ENCODE results near the gene FAM50A.
"Not testable (repeated sequence)": the region's sequence is repeated elsewhere in the genome, so short reads cannot be mapped to it uniquely, and the experiment has no call there.

FAM50A gene, protein sequence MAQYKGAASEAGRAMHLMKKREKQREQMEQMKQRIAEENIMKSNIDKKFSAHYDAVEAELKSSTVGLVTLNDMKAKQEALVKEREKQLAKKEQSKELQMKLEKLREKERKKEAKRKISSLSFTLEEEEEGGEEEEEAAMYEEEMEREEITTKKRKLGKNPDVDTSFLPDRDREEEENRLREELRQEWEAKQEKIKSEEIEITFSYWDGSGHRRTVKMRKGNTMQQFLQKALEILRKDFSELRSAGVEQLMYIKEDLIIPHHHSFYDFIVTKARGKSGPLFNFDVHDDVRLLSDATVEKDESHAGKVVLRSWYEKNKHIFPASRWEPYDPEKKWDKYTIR

DNA sequence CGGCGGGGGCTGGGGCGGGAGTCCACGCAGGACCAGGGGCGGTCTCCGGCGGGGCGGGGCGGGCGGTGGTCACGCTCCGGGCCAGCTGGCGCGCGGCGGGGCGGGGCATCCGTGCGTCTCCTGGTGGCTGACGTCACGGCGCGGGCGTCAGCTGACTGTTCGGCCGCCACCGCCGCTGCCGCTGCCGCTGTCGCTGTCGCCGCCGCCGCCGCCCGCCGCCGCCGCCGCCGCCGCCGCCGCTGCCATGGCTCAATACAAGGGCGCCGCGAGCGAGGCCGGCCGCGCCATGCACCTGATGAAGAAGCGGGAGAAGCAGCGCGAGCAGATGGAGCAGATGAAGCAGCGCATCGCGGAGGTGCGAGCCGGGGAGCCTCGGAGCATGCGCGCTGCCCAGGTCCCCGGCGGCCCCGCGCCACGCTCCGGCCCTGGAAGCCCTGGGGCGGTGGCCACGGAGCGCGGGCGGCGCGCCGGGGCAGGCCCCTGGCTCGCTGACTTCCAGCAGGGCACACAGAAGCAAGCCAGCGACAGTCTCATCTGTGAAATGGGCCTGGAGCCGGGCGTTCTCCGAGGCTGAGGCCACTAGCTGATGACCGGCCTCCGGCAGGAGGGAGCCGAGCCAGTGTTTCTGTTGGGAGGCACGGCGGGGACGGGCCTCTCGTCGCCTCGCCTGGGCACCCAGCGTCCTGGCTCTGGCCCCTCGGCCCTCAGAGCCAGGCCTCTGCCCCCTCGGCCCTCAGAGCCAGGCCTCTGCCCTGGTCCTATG is at the start of gene FAM50A:
Gene FAM50A, plus strand, starts transcription at position 150 of the 763 bp plus-strand sequence. Its CDS starts 95 bp downstream, at position 245.
- DNase-seq, result peak; percentile 70 to 79

GRCh38 chrX:154396363-154396762 is 47.6 kb upstream of the FAM50A start:
- DNase-seq, result not testable (repeated sequence)

DNA sequence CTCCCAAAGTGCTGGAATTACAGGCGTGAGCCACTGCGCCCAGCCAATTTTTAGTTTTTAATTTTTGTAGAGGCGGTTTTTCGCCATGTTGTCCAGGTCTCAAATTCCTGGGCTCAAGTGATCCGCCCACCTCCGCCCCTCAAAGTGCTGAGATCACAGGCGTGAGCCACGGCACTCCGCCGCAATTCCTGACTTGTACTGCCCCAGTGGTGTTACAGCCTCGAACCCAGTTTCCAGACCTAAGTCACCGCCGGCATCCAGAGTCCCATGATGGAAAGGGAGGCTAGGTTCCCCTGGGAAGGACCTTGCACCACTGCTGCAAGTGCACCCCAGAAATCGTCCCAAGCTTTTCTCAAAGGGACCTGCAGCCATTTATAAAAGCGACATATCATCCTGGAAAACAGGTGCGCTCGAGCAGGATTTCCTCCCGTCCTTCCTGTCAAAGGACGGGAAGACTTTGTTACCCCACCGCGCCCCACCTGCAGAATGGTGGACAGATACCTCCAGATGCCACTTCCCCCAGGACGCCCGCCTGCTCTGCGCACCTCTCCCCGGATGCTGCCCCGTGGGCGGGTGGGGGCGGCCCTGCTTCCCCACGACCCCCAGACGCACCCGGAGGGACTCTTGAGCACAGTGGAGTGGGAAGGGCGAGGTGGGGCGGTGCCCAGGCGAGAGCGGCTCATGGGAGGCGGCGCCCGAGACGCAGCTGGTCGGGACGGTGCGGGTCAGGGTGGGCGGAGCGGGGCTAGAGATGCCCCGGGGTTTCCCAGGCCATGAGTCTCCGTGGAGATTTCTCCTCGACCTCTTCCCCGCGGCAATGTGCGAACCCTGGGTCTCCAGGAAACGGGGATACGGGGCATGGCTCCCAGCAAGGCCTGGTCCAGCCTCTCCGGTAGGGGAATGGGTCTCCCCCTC is 46.7 kb upstream of the FAM50A start:
- peak; percentile 71 to 78 for DNase-seq

DNA sequence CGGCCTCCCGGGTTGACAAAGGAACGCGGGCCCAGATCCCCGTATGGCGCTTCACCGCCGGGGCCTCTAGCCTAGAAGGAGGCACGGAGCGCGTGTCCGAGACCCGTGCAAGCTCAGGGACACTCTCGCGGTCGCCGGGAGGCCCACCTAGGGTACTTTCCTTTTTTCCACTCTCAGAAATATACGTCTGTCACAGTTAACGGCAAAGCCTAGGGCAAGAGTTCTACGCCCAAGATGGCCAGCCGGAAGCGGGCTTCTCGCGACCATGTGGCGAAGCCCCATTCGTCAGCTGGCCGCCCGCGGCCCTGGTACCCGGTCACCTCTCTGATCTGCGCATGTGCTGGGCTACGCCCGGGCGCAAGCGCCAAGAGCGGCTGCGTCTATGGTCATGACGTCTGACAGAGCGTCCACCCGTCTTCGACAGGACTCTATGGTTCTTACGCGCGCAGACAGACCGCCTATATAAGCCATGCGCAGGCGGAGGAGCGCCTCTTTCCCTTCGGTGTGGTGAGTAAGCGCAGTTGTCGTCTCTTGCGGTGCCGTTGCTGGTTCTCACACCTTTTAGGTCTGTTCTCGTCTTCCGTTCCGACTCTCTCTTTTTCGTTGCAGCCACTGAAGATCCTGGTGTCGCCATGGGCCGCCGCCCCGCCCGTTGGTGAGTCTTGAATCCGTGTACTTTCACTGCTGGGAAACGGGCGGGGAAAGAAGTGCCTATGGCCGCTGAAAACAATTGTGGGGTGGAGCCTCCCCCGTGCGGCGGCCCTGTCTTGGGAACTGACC is 45.9 kb upstream of the FAM50A start, which contains the start of gene RPL10:
Gene RPL10, plus strand, starts transcription at position 490 of the 780 bp plus-strand sequence. Its CDS starts 143 bp downstream, at position 633.
- peak; percentile 84 to 91 for DNase-seq

DNA sequence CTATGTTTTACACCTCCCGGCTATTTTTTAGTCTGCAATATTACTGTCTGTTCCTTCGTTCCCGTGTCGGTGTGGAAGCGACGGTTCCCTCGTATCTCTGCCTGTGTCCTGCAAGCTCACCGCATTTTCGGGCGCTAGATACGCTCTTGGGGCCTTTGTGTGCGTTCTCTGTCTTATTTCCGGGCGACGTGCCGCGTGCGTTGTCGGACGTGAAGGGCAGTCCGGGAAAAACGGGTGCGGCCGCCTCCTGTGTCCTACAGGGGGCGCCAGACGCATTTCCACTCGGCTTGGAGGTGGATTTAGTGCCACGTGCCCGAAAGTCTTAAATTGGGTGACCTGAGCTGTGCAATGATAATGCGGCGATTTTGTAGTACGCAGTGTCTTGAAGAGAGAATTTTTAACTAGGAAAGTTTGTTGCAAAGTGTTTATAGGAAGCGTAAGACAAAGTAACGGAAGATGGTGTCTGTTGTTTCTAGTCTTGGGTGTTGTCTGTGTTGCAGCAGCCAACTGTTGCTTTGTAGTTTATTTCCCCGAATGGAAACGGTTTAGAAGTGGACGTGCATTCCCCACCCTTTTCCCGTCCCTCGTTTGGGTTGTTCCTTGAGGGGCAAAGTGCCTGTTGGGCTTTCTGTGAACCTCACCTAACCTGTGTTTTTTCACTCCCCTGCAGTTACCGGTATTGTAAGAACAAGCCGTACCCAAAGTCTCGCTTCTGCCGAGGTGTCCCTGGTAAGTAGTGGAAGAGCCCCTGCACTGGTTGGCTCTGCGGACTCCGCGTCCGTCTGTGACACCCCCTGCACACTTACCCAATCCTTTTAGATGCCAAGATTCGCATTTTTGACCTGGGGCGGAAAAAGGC is 45.0 kb upstream of the FAM50A start:
- peak; percentile 78 to 85 for DNase-seq

DNA sequence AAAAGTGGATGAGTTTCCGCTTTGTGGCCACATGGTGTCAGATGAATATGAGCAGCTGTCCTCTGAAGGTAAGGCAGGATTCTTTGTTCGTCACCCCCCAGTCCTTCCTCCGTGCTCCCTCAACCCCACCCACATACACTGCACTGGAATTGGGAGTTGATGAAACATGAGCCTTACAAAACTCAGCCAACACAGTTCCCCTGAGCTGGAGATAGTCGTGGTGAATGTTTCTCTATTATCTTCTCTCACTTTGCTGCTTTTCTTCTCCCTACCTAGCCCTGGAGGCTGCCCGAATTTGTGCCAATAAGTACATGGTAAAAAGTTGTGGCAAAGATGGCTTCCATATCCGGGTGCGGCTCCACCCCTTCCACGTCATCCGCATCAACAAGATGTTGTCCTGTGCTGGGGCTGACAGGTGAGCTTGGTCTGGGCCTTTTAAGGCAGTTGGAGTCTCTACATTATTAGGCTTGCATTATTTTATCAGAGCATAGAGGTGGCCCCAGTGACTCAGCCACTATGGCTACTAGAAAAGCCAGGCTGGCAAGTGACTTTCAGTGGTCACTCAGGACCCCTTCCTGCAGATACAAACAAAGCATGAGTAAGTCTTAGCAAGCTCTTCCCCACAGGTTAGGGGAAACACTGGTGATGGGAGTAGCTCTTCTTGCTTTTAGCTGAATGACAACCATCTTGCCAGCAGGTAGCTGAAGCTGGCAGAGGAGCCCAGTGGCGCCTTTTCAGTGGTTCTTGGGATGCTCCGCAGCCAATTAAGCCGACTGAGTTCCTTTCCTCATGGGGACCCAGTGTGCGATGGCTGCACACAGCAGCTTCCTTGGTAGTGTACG is 44.2 kb upstream of the FAM50A start:
- peak; percentile 38 to 46 for DNase-seq

DNA sequence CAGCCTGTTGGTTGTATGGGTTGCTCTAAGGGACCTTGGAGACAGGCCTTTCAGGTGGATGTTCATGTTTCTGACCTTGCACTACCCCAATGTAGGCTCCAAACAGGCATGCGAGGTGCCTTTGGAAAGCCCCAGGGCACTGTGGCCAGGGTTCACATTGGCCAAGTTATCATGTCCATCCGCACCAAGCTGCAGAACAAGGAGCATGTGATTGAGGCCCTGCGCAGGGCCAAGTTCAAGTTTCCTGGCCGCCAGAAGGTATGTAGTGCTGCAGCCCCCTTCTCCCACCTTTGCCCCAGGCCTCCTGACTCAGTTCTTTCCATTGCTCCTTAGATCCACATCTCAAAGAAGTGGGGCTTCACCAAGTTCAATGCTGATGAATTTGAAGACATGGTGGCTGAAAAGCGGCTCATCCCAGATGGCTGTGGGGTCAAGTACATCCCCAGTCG is 43.5 kb upstream of the FAM50A start:
- not testable (repeated sequence) for DNase-seq

- DNase-seq, result peak; percentile 40 to 41
Measured at GRCh38 chrX:154401045-154401799, 42.7 kb upstream of the FAM50A start.

DNA sequence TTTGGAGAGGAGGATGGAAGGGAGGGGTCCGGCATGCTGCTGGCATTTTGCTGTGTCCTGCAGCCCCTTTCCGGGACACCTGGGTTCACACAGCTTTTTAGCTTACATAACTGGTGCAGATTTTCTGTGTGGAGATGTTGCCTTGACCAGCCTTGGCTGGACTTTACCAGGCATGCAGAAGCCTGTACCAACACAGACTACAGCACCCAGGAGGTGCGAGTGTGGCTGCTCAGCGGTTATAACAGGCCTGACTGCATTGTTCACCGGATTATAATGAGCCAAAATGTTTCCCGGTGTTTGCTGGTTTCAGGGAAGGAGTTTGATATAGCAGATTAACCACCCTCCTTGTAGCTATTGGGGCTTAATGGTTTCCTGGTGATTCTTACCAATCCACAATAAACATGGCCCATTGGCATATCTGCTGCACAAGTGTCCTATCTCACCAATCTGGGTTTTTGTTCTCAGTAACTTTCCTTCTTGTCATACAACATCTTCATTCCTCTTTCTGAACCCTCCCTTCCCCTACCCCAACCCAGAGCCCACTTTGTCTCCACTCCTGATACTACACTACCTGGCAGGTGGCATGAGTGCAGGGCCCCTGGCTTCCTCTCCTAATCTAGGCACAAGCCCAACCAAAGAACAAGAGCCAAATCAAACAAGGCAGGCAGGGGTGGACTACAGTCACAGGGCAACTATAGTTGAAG is 41.9 kb upstream of the FAM50A start:
- peak in 1 of 2 experiments; percentile 16 for DNase-seq

DNA sequence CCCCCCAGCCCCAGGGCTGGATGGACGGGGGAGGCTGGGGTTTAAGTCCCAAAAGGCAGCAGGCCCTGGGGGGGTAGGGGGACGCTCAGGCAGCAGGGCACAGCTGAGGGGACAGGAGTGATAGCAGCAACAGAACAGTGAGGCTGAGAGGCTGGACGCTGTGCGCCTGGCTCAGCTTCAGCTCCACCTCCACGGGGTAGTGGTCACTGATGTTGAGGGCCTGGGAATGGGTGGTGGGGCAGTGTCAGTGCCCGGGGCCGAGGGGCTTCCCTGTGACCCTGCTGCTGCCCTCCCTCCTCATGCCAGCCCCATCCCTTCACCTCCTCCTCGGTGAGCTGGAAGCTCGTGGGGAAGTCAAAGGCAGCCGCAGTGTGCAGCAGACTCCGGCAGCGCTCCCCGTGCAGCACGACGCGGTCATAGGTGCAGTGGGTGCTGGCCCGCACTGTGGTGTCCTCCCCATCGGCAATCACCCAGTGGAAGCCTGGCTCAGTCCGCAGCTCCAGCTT is 41.3 kb upstream of the FAM50A start:
- no peak for DNase-seq

GRCh38 chrX:154403192-154403591 is 40.7 kb upstream of the FAM50A start:
- no peak for DNase-seq

GRCh38 chrX:154403858-154404257 is 40.1 kb upstream of the FAM50A start:
- DNase-seq, result no peak

DNA sequence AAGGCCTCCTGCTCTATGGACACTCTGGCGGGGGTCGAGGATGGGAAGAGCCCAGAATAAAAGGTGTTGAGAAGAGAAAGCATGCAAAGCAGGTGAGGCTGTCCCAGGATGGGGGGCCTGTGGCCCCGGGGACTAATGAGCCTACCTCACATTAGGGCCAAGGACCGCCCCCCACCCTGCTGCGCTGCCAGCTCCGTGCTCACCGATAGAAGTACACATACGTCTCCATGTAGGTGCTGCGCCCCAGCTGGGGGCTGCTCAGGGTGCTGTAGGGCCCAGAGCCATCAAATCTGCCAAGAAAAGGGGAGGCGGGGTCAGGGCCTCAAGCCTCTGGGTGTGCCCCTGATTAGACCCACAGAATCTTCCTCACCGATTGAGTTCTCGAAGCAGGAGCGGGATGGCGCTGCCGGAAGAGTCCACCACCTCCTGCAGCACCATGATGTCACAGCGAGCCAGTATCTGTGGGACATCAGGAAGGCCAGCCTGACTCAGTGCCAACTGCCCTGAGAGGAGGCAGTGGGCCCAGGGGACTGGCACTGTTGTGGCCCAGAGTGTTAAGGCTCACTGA is 39.2 kb upstream of the FAM50A start:
- DNase-seq, result no peak

DNA sequence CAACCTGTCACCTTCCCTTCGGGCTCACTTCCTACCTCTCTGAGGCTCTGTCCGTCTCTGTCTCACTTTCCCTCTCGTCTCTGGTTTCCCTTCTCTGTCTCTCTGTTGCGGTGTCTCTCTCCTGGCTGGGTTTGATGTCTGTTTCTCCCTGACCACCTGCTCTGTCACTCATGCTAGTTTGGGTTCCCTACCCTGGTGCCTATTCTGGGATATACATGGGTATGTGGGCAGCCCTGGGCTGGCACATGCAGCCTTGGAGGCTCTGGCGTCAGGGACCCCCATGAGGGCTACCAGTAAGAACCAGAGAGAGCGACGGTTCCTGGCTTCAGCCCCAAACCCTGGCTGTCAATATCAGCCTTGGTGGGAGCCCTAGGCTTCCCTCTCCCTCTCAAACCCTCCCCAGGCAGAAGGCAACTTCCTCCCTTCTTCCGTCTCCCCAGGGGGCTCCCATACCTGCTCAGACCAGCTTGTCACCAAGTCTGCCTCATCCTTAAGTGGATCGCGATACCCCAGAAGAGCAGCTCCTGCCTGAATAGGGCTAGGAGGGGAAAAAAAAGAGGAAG is 35.2 kb upstream of the FAM50A start:
- DNase-seq, result no peak

GRCh38 chrX:154409222-154409871 is 34.6 kb upstream of the FAM50A start, which contains the start of gene DNASE1L1:
Gene DNASE1L1, minus strand, starts transcription at chrX:154409254. Its CDS starts 3,686 bp downstream, at chrX:154405568.
- peak in 1 of 2 experiments; percentile 49 for DNase-seq

DNA sequence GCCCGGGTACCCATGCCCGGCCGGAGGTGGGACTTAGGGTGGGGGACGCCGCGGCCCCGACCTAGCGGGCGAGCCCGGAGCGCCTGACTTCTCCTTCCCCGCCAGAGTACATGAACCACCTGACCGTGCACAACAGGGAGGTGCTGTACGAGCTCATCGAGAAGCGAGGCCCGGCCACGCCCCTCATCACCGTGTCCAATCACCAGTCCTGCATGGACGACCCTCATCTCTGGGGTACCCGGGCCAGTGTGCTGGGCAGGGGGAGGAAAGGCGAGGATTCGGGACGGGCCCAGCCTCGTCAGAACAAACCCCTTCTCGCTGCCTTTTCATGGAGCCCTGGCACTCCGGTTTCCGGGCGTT is 32.0 kb upstream of the FAM50A start:
- peak; percentile 65 to 73 for DNase-seq

DNA sequence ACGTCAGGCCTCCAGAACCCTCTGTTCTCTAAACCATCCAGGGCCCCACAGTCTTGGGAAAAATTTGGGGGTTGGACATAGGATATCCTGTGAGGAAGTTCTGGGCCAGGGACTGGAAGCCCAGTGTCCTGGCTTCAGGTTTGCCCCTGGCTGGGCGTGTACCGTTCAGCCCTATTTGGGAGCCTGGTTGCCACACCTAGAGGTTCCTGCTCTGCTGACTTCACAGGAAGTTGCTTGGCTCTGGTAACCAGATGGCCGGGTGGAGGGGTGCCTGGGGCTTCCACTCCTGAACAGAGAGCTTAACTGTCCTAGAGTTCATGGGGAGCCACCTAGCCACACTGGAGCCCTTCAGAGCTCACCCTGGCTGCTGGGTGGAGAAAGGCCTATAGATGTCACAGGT is 31.5 kb upstream of the FAM50A start:
- DNase-seq, result peak in 1 of 2 experiments; percentile 32
